HG02642 (cell line): ENCODE data around the gene SLC35E4.

ENCODE experiments used
- ATAC-seq: cut with Tn5 transposase; IDR thresholded peaks from one replicate; pipeline ENCODE4 v1.9.1; 2021; ENCODE audit warnings: mild to moderate bottlenecking; ENCODE audit not compliant: unreplicated experiment, poor library complexity

The SLC35E4 gene

DNA sequence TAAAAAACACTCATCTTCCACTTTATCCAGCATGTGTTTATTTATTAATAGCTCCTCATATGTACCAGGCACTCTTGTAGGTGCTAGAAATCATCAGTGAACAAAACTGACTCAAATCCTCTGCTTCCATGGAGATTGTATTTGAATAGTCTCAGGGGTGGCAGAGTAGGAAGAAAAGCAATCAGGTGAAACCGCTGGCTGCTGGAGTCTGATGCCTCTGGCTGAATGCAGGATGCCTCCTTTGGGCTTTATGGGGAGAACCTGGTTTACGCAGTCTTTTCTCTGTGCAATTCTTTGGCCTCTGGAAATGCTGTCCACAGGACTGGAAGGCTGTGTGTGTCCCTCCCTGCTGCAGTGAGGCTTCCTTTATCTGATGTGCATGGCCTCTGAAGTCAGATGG is 46.2 kb downstream of the SLC35E4 start:
- no peak for ATAC-seq

DNA sequence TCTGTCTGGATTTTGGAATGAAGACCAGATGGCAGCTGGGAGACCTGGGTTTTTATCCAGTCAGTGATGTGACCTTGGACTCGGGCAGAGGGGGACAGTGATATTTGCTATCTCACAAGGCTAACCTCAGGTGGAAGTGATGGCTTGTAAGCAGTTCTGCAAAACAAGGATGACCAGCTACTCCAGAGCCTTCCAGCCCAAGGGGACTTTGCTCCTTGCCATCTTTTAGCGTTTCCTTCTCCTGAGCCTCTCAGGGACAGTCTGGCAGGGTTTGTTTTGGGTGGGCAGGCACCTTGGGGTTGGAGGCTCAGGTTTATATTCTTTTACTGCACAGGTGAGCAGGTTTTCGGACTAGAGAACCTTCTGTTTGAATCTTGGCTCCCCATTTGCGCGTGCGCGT is 49.6 kb downstream of the SLC35E4 start:
- no peak for ATAC-seq

DNA sequence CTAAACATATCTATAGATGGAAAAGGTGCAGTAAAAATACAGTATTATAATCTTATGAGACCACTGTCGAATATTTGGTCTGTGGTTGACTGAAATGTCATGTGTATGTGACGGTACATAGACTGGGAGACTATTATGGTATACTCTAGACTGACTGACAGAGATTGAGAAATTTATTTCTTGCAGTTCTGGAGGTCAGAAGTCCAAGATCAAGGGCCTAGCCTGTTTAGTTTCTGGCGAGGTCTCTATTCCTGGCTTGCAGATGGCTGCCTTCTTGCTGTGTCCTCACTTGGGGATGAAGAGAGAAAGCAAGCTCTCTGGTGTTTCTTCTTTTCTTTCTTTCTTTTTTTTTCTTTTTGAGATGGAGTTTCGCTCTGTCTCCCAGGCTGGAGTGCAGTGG is 51.8 kb downstream of the SLC35E4 start:
- no peak for ATAC-seq

DNA sequence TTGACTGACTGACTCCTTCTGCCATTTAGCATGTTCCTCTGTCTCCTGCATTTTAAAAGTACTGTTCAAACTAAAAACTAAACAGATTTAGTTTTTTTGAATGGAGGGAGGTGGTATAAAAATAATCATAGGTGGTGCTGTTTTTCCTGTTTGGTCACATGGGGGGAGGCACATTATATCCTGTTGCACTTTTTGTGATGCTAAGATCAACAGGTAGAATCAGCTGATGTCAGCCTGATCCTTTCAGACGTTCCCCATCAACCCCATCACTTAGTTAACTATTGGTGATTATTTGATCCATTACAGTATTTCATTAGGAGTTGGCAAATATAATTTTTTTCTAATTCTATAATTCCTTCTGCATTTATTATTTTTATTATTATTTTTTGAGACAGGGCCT is 54.0 kb downstream of the SLC35E4 start:
- ATAC-seq, result no peak

DNA sequence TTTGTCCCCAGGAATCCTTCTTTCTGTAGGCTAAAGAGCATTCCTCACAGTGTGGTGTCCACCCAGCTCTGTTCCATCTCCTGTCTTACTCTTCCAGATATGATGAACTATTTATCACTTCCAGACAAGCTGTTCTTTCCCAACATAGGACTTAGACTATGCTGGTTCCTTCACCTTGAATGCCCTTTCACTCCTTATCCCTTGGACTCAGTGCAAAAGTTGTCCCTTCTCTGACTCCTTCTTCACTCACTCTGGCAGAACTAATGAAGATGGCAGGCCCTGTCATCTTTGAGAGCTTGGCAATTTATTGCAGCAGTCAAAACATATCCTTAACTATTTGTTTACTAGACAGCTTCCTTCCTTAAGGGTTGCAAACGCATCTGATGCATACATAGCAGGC is 55.6 kb downstream of the SLC35E4 start:
- no peak for ATAC-seq

DNA sequence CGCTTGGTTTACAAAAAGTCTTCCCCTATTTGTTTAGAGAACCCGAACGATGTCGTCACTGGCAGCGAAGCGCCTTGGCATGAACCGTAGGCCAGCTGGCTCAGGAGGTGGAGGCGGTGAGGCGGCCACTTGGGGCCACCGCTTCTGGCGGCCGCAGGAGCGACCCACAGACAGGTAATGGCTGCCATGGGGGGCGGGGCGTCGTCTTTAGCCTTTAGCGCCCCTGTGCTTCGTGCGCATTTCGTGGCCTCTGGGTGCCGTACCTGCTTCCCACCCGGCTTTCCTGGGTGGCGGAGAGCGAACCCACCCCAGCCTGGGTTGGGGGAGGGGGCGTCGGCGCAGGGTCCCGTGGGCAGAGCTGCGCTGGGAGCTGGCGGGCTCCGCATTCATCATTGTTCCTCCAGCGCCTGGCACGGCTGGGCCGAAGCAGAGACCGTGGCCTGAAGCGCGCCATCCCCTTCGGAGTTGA is 58.6 kb downstream of the SLC35E4 start:
- no peak for ATAC-seq

DNA sequence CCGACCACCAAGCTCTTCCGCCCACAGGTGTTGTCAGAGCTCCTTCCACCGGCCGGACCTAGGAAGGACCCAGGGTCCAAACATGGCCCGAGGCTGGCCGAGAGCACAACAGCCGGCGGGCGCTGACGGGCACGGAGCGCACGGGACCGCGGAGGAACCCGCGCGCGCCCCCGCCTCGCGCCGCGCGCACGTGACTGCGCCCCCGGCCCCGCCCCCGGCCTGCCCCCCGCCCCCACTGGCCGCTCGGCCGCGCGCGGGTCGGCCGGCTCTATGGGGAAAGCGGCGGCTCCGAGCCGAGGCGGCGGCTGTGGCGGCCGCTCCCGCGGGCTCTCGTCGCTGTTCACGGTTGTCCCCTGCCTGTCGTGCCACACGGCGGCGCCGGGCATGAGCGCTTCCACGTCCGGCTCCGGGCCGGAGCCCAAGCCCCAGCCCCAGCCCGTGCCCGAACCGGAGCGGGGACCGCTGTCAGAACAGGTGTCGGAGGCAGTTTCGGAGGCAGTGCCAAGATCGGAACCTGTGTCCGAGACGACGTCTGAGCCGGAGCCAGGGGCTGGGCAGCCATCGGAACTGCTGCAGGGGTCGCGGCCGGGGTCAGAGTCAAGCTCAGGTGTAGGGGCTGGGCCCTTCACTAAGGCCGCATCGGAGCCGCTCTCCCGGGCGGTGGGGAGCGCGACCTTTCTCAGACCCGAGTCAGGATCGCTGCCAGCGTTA is 59.2 kb downstream of the SLC35E4 start, which contains the start of gene OSBP2:
Gene OSBP2 (plus strand): TSS at position 235 of the 711 bp plus-strand sequence. CDS start 36 bp downstream, at position 271.
- no peak for ATAC-seq

DNA sequence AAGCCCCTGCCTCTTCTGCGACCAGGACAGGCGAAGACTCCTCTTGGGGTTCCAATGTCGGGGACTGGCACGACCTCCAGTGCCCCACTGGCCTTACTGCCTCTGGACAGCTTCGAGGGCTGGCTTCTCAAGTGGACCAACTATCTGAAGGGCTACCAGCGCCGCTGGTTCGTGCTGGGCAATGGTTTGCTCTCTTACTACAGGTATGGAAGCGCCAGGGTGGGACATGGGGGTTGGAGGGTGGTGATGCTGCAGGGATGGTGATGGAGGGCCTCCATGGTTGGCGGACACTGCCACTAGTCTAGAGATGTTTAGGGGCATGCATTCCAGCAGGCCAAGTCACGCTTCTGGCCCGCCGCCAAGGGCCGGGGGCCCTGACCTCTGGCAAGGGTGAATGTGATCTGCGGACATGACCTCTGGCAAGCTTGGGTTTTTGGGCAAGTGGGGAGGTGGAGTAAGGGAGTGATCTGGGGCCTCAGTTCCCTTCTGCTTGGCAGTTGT is 59.8 kb downstream of the SLC35E4 start:
- ATAC-seq, result no peak

DNA sequence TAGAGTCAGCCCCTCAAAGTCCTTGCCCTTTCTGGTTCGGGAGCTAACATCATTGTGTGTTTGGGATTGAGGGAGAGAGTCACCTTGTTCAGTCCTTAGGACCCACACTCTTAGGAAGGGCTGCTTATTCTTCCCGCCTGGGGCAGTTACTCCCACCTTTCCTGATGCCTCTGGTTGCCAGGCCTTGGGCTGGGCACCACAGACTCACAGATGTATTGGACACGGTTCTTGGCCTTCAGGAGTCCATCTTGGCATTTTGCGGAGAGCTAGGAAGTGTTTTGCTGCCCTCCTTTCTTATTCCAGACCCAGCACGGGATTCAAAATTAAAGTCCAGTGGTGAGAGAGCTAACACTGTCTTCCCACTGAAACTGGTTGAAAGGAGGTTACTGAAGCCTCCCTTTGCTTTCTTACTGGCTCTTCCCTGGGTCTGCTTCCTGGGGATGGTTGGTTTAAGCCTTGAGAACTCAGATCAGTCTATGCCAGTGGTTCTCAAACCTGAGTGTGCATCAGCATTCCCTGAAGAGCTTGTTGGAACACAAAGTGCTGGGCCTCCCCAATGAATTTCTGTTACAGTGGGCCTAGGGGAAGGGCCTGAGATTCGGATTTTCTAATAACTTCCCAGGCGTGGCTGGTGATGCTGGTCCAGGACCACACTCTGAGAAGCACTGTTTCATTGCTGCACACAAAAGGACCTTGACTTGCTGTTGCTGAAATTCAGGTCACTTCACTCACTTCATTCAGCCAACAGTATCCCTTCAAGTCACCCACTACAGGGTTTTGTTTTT is 60.5 kb downstream of the SLC35E4 start:
- no peak for ATAC-seq
